ENCODE data around the gene GIGYF2.

GRCh38 chr2:232659359-232659758 lies 37.8 kb upstream of the GIGYF2 start:
- TF ChIP-seq POLR2AphosphoS5 (IDR thresholded peaks at IDR 0.05): no peak
- no peak for TF ChIP-seq EP300 (IDR thresholded peaks at IDR 0.05)
